ENCODE results near the gene ACTR10.

Gene ACTR10

DNA sequence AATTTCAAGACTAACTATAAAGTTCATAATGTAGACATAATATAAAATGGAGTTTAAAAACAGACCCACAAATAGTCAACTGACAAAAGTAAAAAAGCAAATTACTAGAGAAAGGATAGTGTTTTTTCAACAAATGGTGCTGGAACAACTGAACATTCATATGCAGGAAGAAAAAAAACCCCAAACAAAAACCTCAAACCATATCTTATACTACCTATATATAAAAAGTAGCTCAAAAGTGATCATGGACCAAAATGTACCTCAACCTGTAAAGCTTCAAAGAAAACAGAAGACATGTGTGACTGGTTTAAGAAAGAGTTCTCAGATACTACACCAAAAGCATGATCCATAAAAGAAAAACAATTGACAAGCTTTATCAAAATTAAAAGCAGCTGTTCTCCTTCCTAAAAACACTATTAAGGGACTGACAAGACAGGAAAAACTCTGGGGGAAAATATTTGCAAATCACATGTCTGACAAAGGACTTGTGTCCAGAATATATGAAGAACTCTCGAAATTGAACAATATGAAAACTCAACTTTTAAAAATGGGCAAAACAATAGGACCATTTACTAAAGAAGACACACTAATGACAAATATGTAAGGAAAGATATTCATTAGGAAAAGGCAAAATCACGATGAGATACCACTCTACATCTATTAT, 75.7 kb downstream of the ACTR10 start:
- in situ Hi-C loops (cut with MboI; ENCODE audit: low pct_unique_long_range_greater_than_20kb, low sequenced_read_pairs): no loop called here
- DNase-seq: no peak

DNA sequence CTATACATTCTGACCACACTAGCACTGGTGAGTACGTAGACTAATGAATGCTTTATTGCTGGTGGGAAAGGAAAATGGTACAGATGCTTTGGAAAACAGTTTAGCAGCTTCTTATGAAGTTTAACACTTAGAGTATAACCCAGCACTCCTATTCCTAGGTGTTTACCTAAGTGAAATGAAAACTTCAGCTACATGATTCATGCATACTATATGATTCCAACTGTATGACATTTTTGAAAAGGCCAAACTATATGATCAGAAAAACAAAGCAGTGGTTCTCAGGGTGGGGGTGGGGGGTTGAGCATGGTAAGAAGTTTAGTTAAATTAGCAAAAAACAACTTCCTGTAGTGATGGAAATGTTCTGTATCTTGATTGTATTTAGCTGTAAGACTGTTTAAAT, 76.3 kb downstream of the ACTR10 start:
- DNase-seq: no peak
- in situ Hi-C loops (cut with MboI; ENCODE audit: low pct_unique_long_range_greater_than_20kb, low sequenced_read_pairs): no loop called here

DNA sequence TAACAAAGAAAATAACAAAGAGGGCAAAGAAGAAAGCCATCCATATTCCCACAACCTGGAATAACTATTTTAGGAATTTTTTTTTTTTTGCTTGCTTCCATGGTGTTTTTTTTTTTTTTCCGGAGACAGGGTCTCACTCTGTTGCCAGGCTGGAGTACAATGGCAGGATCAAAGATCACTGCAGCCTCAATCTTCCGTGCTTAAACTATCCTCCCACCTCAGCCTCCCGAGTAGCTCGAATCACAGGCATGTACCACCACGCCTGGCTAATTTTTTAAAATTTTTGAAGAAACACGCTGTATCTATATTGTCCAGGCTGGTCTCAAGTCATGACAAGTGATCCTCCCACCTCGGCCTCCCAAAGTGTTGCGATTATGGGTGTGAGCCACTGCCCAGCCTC, 78.2 kb downstream of the ACTR10 start:
- DNase-seq: no peak

DNA sequence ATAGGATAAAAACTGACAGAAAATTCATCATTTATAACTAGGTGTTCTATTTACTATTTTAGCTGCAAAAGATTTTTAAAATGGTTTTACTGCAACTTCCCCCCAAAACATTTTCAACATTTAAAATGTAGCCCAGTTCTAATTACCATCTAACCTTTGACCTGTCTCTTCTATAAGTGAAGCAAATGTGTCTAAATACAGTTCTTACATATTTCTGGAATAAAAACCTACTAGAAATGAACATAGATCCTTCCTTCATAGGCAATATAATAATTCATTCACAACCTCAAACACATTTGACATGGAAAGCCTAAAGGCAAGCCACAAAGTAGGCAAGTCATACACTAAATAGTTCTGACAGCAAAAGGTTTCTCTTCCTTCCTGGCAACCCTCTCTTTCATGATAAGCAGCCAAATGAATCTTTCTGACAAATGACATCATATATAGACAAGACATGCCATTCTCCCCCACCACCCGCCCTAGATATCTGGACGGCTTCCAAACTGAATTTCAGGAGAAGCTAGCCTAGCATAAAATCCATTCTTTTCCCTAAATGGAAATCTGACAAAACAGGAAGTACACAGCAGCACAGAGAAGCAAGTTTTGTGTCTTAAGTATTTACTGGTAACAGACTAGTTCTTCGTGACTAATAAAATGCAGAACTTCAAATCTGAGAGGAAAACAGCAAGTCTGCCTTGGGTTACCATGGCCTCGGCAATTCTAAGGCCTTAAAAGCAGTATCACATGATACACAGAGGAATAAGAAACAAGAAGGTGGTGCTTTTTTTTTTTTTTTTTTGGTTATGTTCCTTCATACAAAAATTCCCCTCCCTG, 81.2 kb downstream of the ACTR10 start:
- peak; percentile 88 for DNase-seq
- in situ Hi-C loops (cut with MboI; ENCODE audit: low pct_unique_long_range_greater_than_20kb, low sequenced_read_pairs): no loop called here

More for the DNA sequence above, 78.2 kb downstream of the ACTR10 start:
- in situ Hi-C loops (cut with MboI; ENCODE audit: low pct_unique_long_range_greater_than_20kb, low sequenced_read_pairs): no loop called here

DNA sequence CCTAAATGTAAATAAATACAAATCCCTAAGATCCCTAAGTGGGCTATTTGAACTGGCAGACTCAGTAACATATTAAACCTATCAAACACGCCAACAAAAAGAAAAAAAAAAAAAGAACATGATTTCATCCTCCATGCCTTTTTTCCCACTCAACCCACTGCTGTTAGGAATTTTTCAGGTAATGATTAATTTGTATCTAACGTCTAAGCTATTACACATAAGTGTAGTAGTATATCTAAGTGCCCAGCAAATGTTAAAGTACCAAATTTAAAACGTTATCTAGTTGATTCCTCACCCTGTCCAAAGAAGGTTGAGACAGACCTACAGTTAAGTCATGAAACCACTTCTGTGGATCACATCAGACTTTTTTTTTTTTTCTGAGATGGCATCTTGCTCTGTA, 82.0 kb downstream of the ACTR10 start:
- no peak for DNase-seq
- in situ Hi-C loops (cut with MboI; ENCODE audit: low pct_unique_long_range_greater_than_20kb, low sequenced_read_pairs): no loop called here

DNA sequence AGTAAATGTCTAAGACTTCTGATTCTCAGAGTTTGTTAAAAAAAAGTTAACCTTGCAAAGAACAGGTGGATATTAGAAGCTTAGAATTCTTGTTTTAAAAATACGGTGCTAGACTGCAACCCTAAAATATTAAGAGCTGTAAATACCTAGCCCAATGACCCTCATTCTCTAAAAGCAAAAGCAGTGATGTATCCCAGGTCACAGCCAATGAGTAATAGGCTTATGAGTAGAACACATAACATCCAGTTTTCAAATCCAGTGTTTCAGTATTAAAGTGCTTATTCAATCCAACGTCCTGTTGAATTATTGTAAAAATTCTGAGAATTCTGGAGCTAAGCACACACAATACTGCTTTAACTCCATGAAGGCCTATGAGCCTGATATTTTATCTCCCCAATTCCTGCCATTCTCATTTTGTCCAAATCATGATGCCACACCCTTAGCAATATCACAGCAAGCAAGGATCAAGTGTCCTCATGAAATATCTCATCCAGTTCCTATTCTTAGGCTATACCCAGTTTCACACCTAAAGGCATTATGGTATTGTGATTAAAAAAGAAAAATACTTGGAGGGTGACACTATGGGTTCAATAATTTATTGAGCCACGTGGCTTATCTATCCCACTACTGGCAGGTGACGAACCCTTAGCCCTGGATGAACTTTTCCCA, 83.1 kb downstream of the ACTR10 start:
- no peak for DNase-seq
- in situ Hi-C loops (cut with MboI; ENCODE audit: low pct_unique_long_range_greater_than_20kb, low sequenced_read_pairs): no loop called here

DNA sequence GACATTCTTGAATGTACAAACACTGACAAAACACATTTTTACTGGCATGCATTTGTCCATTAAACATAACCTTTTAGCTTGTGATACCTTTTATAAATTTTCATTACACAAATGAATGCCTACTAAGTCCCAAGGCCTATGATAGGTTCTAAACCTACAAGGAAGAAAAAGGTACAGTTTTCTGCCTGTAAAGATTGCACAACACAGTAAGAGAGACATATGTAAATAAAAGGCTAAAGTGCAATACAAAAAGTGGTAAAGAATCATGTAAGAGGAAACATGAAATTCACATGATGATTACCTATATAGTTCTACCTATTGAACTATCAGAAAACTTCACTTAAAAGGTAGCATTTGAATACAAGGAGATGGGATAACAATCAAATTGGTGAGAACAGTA, 83.8 kb downstream of the ACTR10 start:
- DNase-seq: no peak
- in situ Hi-C loops (cut with MboI; ENCODE audit: low pct_unique_long_range_greater_than_20kb, low sequenced_read_pairs): no loop called here

DNA sequence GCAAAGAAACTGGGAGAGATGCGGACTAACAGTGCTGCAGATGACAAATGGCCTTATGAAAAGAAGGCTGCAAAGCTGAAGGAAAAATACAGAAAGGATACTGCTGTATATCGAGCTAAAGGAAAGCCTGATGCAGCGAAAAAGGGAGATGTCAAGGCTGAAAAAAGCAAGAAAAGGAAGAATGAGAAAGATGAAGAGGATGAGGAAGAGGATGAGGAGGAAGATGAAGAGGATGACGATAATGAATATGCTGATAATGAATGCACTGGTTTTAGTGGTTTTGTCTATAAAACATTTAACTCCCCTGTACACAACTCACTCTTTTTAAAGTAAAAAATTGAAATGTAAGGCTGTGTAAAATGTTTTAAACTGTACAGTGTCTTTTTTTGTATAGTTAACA, 85.2 kb downstream of the ACTR10 start:
- in situ Hi-C loops (cut with MboI; ENCODE audit: low pct_unique_long_range_greater_than_20kb, low sequenced_read_pairs): no loop called here

More for the DNA sequence above, 85.2 kb downstream of the ACTR10 start:
- DNase-seq: no peak
